DND-41 (cell line): ENCODE data around the gene TBC1D8.

Experiments used
- CTCF ChIP-seq: IDR thresholded peaks from 2 replicates; pipeline ENCODE4 v1.5.1; 2012; ENCODE audit warnings: borderline replicate concordance, low read length, moderate library complexity, mild to moderate bottlenecking; ENCODE audit not compliant: poor library complexity, severe bottlenecking; ENCODE audit errors: extremely low read depth
- EZH2 ChIP-seq: IDR thresholded peaks from 3 replicates; pipeline ENCODE4 v1.6.1; 2012; ENCODE audit warnings: borderline replicate concordance, low read depth, mild to moderate bottlenecking, moderate library complexity, low read length, inconsistent platforms; ENCODE audit not compliant: severe bottlenecking

GRCh38 chr2:100993294-100993693 is 157.9 kb downstream of the TBC1D8 start:
- TF ChIP-seq EZH2 (no peak), CTCF (no peak)
